ENCODE measurements around the gene TIMM13. TPM values are rescaled to one million over a fixed set of nuclear protein-coding genes. Genes with fewer than 3 reads are reported as not detected.
A peak's percentile ranks its signal among the peaks of the same experiment; 100 is the strongest.

The TIMM13 gene
- total RNA-seq, 1 donor from 2014 or later = 117 TPM

- no peaks in the 10 kb centered on the region for H3K36me3 Mint-ChIP-seq (ENCODE audit: low read depth, unreplicated experiment)
- TF ChIP-seq, protein P1, sequence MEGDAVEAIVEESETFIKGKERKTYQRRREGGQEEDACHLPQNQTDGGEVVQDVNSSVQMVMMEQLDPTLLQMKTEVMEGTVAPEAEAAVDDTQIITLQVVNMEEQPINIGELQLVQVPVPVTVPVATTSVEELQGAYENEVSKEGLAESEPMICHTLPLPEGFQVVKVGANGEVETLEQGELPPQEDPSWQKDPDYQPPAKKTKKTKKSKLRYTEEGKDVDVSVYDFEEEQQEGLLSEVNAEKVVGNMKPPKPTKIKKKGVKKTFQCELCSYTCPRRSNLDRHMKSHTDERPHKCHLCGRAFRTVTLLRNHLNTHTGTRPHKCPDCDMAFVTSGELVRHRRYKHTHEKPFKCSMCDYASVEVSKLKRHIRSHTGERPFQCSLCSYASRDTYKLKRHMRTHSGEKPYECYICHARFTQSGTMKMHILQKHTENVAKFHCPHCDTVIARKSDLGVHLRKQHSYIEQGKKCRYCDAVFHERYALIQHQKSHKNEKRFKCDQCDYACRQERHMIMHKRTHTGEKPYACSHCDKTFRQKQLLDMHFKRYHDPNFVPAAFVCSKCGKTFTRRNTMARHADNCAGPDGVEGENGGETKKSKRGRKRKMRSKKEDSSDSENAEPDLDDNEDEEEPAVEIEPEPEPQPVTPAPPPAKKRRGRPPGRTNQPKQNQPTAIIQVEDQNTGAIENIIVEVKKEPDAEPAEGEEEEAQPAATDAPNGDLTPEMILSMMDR (IDR thresholded peaks at IDR 0.05; ENCODE audit: unreplicated experiment) = no peak
- peaks cover 3% of the 10 kb centered on the region for H3K27me3 Mint-ChIP-seq (ENCODE audit: unreplicated experiment)
- H3K9me3 Mint-ChIP-seq (ENCODE audit: unreplicated experiment) = no peaks in the 10 kb centered on the region
- no peak overlapping the region for H3K4me3 Mint-ChIP-seq (ENCODE audit: unreplicated experiment)
- no peak overlapping the region for H3K27ac Mint-ChIP-seq (ENCODE audit: unreplicated experiment)
- H3K4me1 Mint-ChIP-seq (ENCODE audit: unreplicated experiment) = no peaks in the 10 kb centered on the region
- no peak for DNase-seq (ENCODE audit: low spot score)
These were observed 35.0 kb downstream of the TIMM13 start for GRCh38 chr19:2392366-2392765.

DNA sequence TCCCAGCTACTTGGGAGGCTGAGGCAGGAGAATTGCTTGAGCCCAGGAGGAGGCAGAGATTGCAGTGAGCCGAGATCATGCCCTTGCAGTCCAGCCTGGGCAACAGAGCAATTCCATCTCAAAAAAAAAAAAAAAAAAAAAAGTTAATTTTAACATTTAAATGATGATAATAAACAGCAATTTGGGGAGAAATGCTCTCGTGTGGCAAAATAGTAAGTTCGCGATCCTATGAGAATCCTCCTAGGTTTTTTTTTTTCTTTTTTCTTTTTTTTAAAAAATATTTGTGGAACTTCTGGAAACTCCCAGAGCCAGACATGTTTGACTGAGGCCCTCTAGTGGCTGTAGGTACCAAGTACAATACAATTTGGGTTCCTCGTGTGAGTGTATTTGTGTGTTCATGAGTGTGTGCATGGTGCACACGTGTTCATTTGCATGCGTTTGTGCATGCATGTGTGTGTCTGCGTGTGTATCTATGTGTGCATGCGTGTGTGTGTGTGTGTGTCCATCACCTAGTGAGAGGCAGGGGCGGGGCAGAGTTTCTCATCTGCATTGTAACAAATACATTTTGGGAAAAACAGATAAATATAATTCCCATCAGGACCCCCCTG is 36.2 kb downstream of the TIMM13 start:
- Mint-ChIP-seq H3K36me3 (ENCODE audit: low read depth, unreplicated experiment) (no peaks in the 10 kb centered on the region), H3K4me1 (ENCODE audit: unreplicated experiment) (no peaks in the 10 kb centered on the region), H3K9me3 (ENCODE audit: unreplicated experiment) (no peaks in the 10 kb centered on the region), H3K27ac (ENCODE audit: unreplicated experiment) (no peak overlapping the region), H3K4me3 (ENCODE audit: unreplicated experiment) (no peak overlapping the region), H3K27me3 (ENCODE audit: unreplicated experiment) (peaks cover 5% of the 10 kb centered on the region)
- DNase-seq (ENCODE audit: low spot score) = peak; percentile 26
- TF ChIP-seq, protein P1 (IDR thresholded peaks at IDR 0.05; ENCODE audit: unreplicated experiment) = peak; percentile 80

GRCh38 chr19:2389594-2389993 is 37.8 kb downstream of the TIMM13 start:
- Mint-ChIP-seq H3K27me3 (ENCODE audit: unreplicated experiment) (peaks cover 2% of the 10 kb centered on the region), H3K27ac (ENCODE audit: unreplicated experiment) (no peak overlapping the region), H3K9me3 (ENCODE audit: unreplicated experiment) (no peaks in the 10 kb centered on the region), H3K4me1 (ENCODE audit: unreplicated experiment) (no peaks in the 10 kb centered on the region), H3K36me3 (ENCODE audit: low read depth, unreplicated experiment) (no peaks in the 10 kb centered on the region), H3K4me3 (ENCODE audit: unreplicated experiment) (no peak overlapping the region)
- TF ChIP-seq, protein P1 (IDR thresholded peaks at IDR 0.05; ENCODE audit: unreplicated experiment) = no peak
- no peak for DNase-seq (ENCODE audit: low spot score)

GRCh38 chr19:2387367-2388288 is 39.8 kb downstream of the TIMM13 start:
- peaks cover 4% of the 10 kb centered on the region for H3K27me3 Mint-ChIP-seq (ENCODE audit: unreplicated experiment)
- no peaks in the 10 kb centered on the region for H3K9me3 Mint-ChIP-seq (ENCODE audit: unreplicated experiment)
- H3K27ac Mint-ChIP-seq (ENCODE audit: unreplicated experiment) = no peak overlapping the region
- H3K36me3 Mint-ChIP-seq (ENCODE audit: low read depth, unreplicated experiment) = no peaks in the 10 kb centered on the region
- TF ChIP-seq, protein P1 (IDR thresholded peaks at IDR 0.05; ENCODE audit: unreplicated experiment) = no peak
- no peaks in the 10 kb centered on the region for H3K4me1 Mint-ChIP-seq (ENCODE audit: unreplicated experiment)
- DNase-seq (ENCODE audit: low spot score) = no peak
- no peak overlapping the region for H3K4me3 Mint-ChIP-seq (ENCODE audit: unreplicated experiment)

Data from endothelial cell (in vitro differentiated cells).